Measurements from ENCODE around the gene TMEM204. TPM values are rescaled to one million over a fixed set of nuclear protein-coding genes. Genes with fewer than 3 reads are reported as not detected.

TMEM204 gene
- total and polyA plus RNA-seq, 2 donors (not counting 1 experiment from before 2014, with no cell fraction given): 0.27 to 2.7 TPM

GRCh38 chr16:1528921-1529537, 4.4 kb upstream of the TMEM204 start:
- CTCF ChIA-PET: no interaction called here
- no peaks in the 10 kb centered on the region for H4K20me1 ChIP-seq (ENCODE audit: control insufficient read depth, insufficient read depth, low read length, poor library complexity, severe bottlenecking)

More at GRCh38 chr16:1528921-1529537, 4.4 kb upstream of the TMEM204 start:
- Mint-ChIP-seq H3K27me3 (no peaks in the 10 kb centered on the region), H3K27ac (no peak overlapping the region), H3K9me3 (ENCODE audit: insufficient read depth) (no peaks in the 10 kb centered on the region), H3K4me1 (peaks cover 2% of the 10 kb centered on the region), H3K4me3 (no peak overlapping the region)
- intact Hi-C loops (cut with micrococcal nuclease): no loop called here
- Histone ChIP-seq H3K27me3 (replicated peaks in 1 of 4; ENCODE audit: control extremely low read depth in 1 of 4, control insufficient read depth in 3 of 4, insufficient read depth in 4 of 4, low read length in 3 of 4) (no peaks in the 10 kb centered on the region), H3K27ac (ENCODE audit: low read length in 2 of 2) (no peak overlapping the region), H2AFZ (ENCODE audit: insufficient read depth, low read depth, low read length, poor library complexity, severe bottlenecking) (no peak overlapping the region), H3K36me3 (replicated peaks in 1 of 2; ENCODE audit: control extremely low read depth in 1 of 2, control insufficient read depth in 1 of 2, extremely low read depth in 1 of 2, insufficient read depth in 2 of 2, low read length in 1 of 2) (no peaks in the 10 kb centered on the region), H3K4me2 (replicated peaks; ENCODE audit: low read depth, low read length, poor library complexity, severe bottlenecking) (no peak overlapping the region), H3K9me3 (ENCODE audit: control extremely low read depth in 1 of 3, control insufficient read depth in 2 of 3, insufficient read depth in 1 of 3, low read length in 2 of 3) (no peaks in the 10 kb centered on the region), H3K79me2 (ENCODE audit: control insufficient read depth, insufficient read depth, low read length) (no peaks in the 10 kb centered on the region), H3K4me3 (ENCODE audit: control extremely low read depth in 1 of 5, extremely low read depth in 1 of 5, insufficient read depth in 1 of 5, low read depth in 2 of 5, low read length in 4 of 5) (no peak overlapping the region), H3K9ac (ENCODE audit: low read length) (no peak overlapping the region), H3K4me1 (ENCODE audit: control insufficient read depth in 2 of 2, insufficient read depth in 2 of 2, low read length in 2 of 2) (peaks cover 0 to 16% of the 10 kb centered on the region in 2 donors)
- ATAC-seq (ENCODE audit: low read depth) (no peak), DNase-seq (no peak)
- WGBS (ENCODE audit: insufficient coverage): 89% methylated on average over 27 of the region's 29 CpGs
- no peak for TF ChIP-seq EZH2 (IDR thresholded peaks at IDR 0.05; ENCODE audit: borderline replicate concordance, insufficient read depth, low read depth, low read length, poor library complexity, severe bottlenecking)
- no peak for TF ChIP-seq CTCF (IDR thresholded peaks at IDR 0.05)
- POLR2A ChIA-PET: no interaction called here
